Lung microvascular endothelial cell (primary cell): Measurements from ENCODE around the gene ACTR8. TPM values are rescaled to one million over a fixed set of nuclear protein-coding genes. Genes with fewer than 3 reads are reported as not detected.

Experiments used
- DNase-seq, 2 donors: peaks; one replicate each; pipeline versions ENCODE4 v3.0.0 to v3.0.0-alpha.2; 2010; ENCODE audit warnings: low read depth in 2 of 2
- total RNA-seq: library from RNA; depleted of rRNA; stranded (reverse); fragments of >200 nt; gene quantifications from 2 replicates; pipeline ENCODE4 v1.2.1, GENCODE V29; 2014

The ACTR8 gene
- total RNA-seq, 1 donor from 2014 or later: 33.3 TPM

DNA sequence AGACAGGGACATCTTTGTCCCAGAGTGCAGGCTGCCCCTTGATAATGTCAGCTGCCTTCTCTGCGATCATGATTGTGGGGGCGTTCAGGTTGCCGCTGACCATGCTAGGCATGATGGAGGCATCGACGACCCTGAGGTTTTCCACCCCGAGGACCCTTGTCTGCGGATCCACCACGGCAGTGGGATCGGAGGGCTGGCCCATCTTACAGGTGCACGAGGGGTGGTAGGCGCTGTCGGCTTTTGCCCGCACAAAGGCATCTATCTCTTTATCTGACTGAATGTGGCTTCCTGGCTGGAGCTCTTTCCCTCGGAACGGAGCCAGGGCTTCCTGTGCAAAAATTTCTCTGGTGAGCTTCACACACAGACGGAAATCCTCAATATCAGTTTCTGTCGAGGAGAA, 64.1 kb downstream of the ACTR8 start:
- no peak for DNase-seq

DNA sequence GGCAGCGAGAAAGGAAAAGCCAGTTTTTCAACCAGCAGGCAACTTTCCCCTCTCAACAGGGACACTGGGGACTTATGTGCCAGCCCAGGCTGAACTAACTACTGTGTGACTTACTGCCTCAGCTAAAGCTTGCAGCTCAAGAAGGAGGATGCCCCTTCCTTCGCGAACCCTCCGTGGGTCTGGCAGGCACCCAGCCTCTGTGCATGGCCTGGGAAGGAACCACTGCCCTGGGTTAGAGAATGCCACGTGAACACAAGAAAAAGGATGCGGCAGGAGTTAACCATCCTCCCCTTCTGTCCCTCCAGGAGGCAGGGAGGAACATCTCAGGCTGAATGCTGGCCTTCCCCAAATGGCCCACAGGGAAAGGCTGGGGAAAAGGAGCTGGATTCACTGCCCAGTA, 64.7 kb downstream of the ACTR8 start:
- DNase-seq: no peak

Other genes with a start within 250 kb of the ACTR8 start
- under 0.01 TPM in 2 replicates for gene CHDH, start 35.7 kb downstream of the ACTR8 start, total RNA-seq
- gene IL17RB, start 35.6 kb downstream of the ACTR8 start, total RNA-seq: not detected in 2 replicates
- 21.6 and 36.9 TPM in 2 replicates for gene SELENOK, start 9.7 kb upstream of the ACTR8 start, total RNA-seq
- gene CACNA2D3, start 240.4 kb upstream of the ACTR8 start, total RNA-seq: not detected in 2 replicates